Measurements from ENCODE around the gene RAI14.

The RAI14 gene

GRCh38 chr5:34677428-34677827, 21.3 kb downstream of the RAI14 start:
- no peak for DNase-seq (ENCODE audit: low spot score)

GRCh38 chr5:34680896-34681295, 24.8 kb downstream of the RAI14 start:
- DNase-seq (ENCODE audit: low spot score), result no peak

GRCh38 chr5:34682926-34683623, 26.9 kb downstream of the RAI14 start:
- DNase-seq (ENCODE audit: low spot score), result no peak

- DNase-seq (ENCODE audit: low spot score), result no peak
Measured at GRCh38 chr5:34684281-34684979, 28.3 kb downstream of the RAI14 start.

GRCh38 chr5:34684980-34685352, 28.8 kb downstream of the RAI14 start:
- no peak for DNase-seq (ENCODE audit: low spot score)

- DNase-seq (ENCODE audit: low spot score), result no peak
Measured at GRCh38 chr5:34685485-34686165, 29.5 kb downstream of the RAI14 start.

GRCh38 chr5:34686762-34687268, 30.7 kb downstream of the RAI14 start:
- DNase-seq (ENCODE audit: low spot score), result no peak

- no peak for DNase-seq (ENCODE audit: low spot score)
Measured at GRCh38 chr5:34687269-34688011, 31.3 kb downstream of the RAI14 start.

- DNase-seq (ENCODE audit: low spot score), result no peak
Measured at GRCh38 chr5:34688015-34688810, 32.1 kb downstream of the RAI14 start.

GRCh38 chr5:34690301-34690700, 34.2 kb downstream of the RAI14 start:
- no peak for DNase-seq (ENCODE audit: low spot score)

GRCh38 chr5:34690898-34691297, 34.8 kb downstream of the RAI14 start:
- DNase-seq (ENCODE audit: low spot score), result no peak

GRCh38 chr5:34691326-34691725, 35.2 kb downstream of the RAI14 start:
- DNase-seq (ENCODE audit: low spot score), result no peak

- DNase-seq (ENCODE audit: low spot score), result no peak
Measured at GRCh38 chr5:34692786-34693185, 36.7 kb downstream of the RAI14 start.

GRCh38 chr5:34694012-34694411, 37.9 kb downstream of the RAI14 start:
- no peak for DNase-seq (ENCODE audit: low spot score)

GRCh38 chr5:34694685-34695084, 38.6 kb downstream of the RAI14 start:
- no peak for DNase-seq (ENCODE audit: low spot score)

- DNase-seq (ENCODE audit: low spot score), result no peak
Measured at GRCh38 chr5:34695275-34696027, 39.3 kb downstream of the RAI14 start.

- DNase-seq (ENCODE audit: low spot score), result no peak
Measured at GRCh38 chr5:34697308-34698108, 41.4 kb downstream of the RAI14 start.

GRCh38 chr5:34698109-34698419, 41.9 kb downstream of the RAI14 start:
- DNase-seq (ENCODE audit: low spot score), result no peak

- DNase-seq (ENCODE audit: low spot score), result no peak
Measured at GRCh38 chr5:34698754-34699153, 42.6 kb downstream of the RAI14 start.

All from germinal center (tissue), 1 donor.